ENCODE measurements around the gene HOXA6.

DNA sequence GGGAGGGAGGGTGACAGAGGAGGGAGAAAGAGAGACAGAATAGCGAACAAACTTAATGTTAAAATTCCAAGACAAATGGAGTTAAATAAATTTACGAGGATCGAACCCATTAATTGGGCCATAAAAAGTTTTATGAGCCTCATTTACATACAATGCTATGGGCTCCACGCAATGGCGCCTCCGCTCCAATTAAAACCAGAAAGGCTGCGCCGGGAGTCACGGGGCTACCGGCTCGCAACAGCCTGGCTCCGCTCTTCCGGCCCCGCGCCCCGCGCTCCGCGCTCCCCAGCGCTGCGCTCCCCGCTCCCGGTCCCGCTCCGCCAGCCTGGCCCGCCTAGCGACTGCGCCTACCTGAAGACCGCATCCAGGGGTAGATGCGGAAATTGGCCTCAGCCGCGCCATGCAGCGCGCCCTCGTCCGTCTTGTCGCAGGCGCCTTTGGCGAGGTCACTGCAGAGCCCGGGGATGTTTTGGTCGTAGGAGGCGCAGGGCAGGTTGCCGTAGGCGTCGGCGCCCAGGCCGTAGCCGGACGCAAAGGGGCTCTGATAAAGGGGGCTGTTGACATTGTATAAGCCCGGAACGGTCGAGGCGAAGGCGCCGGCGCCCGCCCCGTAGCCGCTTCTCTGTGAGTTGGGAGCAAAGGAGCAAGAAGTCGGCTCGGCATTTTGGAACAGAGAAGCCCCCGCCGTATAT, 8.4 kb upstream of the HOXA6 start:
- TF ChIP-seq, protein P1, sequence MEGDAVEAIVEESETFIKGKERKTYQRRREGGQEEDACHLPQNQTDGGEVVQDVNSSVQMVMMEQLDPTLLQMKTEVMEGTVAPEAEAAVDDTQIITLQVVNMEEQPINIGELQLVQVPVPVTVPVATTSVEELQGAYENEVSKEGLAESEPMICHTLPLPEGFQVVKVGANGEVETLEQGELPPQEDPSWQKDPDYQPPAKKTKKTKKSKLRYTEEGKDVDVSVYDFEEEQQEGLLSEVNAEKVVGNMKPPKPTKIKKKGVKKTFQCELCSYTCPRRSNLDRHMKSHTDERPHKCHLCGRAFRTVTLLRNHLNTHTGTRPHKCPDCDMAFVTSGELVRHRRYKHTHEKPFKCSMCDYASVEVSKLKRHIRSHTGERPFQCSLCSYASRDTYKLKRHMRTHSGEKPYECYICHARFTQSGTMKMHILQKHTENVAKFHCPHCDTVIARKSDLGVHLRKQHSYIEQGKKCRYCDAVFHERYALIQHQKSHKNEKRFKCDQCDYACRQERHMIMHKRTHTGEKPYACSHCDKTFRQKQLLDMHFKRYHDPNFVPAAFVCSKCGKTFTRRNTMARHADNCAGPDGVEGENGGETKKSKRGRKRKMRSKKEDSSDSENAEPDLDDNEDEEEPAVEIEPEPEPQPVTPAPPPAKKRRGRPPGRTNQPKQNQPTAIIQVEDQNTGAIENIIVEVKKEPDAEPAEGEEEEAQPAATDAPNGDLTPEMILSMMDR (IDR thresholded peaks at IDR 0.05) = no peak
- TF ChIP-seq KDM1A (IDR thresholded peaks at IDR 0.05; ENCODE audit: low read depth) (no peak), ESRRA (IDR thresholded peaks at IDR 0.05; ENCODE audit: borderline replicate concordance, low read length) (no peak), RAD21 (conservative IDR thresholded peaks at IDR 0.05 in 1 of 2, IDR thresholded peaks at IDR 0.05 in 1 of 2) (no peak), RFX5 (IDR thresholded peaks at IDR 0.05) (no peak), RARB (CRISPR knock-in tag; IDR thresholded peaks at IDR 0.05) (no peak)
- TF ChIP-seq, protein P2, sequence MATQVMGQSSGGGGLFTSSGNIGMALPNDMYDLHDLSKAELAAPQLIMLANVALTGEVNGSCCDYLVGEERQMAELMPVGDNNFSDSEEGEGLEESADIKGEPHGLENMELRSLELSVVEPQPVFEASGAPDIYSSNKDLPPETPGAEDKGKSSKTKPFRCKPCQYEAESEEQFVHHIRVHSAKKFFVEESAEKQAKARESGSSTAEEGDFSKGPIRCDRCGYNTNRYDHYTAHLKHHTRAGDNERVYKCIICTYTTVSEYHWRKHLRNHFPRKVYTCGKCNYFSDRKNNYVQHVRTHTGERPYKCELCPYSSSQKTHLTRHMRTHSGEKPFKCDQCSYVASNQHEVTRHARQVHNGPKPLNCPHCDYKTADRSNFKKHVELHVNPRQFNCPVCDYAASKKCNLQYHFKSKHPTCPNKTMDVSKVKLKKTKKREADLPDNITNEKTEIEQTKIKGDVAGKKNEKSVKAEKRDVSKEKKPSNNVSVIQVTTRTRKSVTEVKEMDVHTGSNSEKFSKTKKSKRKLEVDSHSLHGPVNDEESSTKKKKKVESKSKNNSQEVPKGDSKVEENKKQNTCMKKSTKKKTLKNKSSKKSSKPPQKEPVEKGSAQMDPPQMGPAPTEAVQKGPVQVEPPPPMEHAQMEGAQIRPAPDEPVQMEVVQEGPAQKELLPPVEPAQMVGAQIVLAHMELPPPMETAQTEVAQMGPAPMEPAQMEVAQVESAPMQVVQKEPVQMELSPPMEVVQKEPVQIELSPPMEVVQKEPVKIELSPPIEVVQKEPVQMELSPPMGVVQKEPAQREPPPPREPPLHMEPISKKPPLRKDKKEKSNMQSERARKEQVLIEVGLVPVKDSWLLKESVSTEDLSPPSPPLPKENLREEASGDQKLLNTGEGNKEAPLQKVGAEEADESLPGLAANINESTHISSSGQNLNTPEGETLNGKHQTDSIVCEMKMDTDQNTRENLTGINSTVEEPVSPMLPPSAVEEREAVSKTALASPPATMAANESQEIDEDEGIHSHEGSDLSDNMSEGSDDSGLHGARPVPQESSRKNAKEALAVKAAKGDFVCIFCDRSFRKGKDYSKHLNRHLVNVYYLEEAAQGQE (IDR thresholded peaks at IDR 0.05) = no peak
- TF ChIP-seq, protein P3, sequence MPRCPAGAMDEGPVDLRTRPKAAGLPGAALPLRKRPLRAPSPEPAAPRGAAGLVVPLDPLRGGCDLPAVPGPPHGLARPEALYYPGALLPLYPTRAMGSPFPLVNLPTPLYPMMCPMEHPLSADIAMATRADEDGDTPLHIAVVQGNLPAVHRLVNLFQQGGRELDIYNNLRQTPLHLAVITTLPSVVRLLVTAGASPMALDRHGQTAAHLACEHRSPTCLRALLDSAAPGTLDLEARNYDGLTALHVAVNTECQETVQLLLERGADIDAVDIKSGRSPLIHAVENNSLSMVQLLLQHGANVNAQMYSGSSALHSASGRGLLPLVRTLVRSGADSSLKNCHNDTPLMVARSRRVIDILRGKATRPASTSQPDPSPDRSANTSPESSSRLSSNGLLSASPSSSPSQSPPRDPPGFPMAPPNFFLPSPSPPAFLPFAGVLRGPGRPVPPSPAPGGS (IDR thresholded peaks at IDR 0.05) = no peak; the same call in 2 of the 3 replicates
